K562 treated with DMSO at 1 percent for 4 hours (cell line): ENCODE results near the gene ZNF350. TPM values are rescaled to one million over a fixed set of nuclear protein-coding genes. Genes with fewer than 3 reads are reported as not detected.

ENCODE experiments used
- total RNA-seq: library from RNA; unstranded; fragments of 300-600 nt; gene quantifications from 2 replicates; pipeline ENCODE4 v1.2.3, GENCODE V29; 2022; ENCODE audit not compliant: insufficient read depth

The ZNF350 gene
- 0.69 and 2.5 TPM in 2 replicates for total RNA-seq

GRCh38 chr19:51986309-51987291 lies at the start of gene ZNF350:
ZNF350 (minus strand) TSS chr19:51986840; CDS start chr19:51974360, 12,480 bp downstream.

GRCh38 chr19:52028027-52028779 lies 41.6 kb upstream of the ZNF350 start, which contains the start of gene ZNF614:
ZNF614 (minus strand) TSS chr19:52028379; CDS start chr19:52025745, 2,634 bp downstream.

GRCh38 chr19:52007806-52008557 lies 21.3 kb upstream of the ZNF350 start, which contains the start of gene ZNF615:
ZNF615 (minus strand) TSS chr19:52008211; CDS start chr19:52003711, 4,500 bp downstream.

GRCh38 chr19:51926784-51927741 lies 59.6 kb downstream of the ZNF350 start, which contains the start of gene ZNF613:
ZNF613 (plus strand) TSS chr19:51927472; CDS start chr19:51936221, 8,749 bp downstream.

Other genes starting within 250 kb of the ZNF350 start
- 0.33 and 0.69 TPM in 2 replicates for gene FPR1, start 235.0 kb downstream of the ZNF350 start, total RNA-seq
- not detected in 2 replicates for gene FPR2, start 225.7 kb downstream of the ZNF350 start, total RNA-seq
- gene FPR3, start 191.7 kb downstream of the ZNF350 start, total RNA-seq = 1.9 and 2.6 TPM in 2 replicates
- 1.1 and 2.1 TPM in 2 replicates for gene ZNF577, start 98.9 kb downstream of the ZNF350 start, total RNA-seq
- gene ZNF649, start 81.8 kb downstream of the ZNF350 start, total RNA-seq = 1.8 and 4.0 TPM in 2 replicates
- gene ZNF613, start 59.4 kb downstream of the ZNF350 start, total RNA-seq = 1.3 and 5.5 TPM in 2 replicates
- gene ZNF615, start 21.4 kb upstream of the ZNF350 start, total RNA-seq = 2.2 and 3.5 TPM in 2 replicates
- gene ZNF614, start 41.5 kb upstream of the ZNF350 start, total RNA-seq = 3.1 and 5.0 TPM in 2 replicates
- gene ZNF432, start 62.0 kb upstream of the ZNF350 start, total RNA-seq = 1.8 and 3.1 TPM in 2 replicates
- gene ZNF841, start 108.9 kb upstream of the ZNF350 start, total RNA-seq = 5.8 and 6.0 TPM in 2 replicates
- 5.9 and 8.0 TPM in 2 replicates for gene ZNF616, start 153.1 kb upstream of the ZNF350 start, total RNA-seq
- 0.93 TPM in 1 of 2 replicates, not detected in the other for gene ZNF836, start 184.8 kb upstream of the ZNF350 start, total RNA-seq
- 102 and 106 TPM in 2 replicates for gene PPP2R1A, start 203.2 kb upstream of the ZNF350 start, total RNA-seq